Measurements from ENCODE around the gene PTPRN2. TPM values are rescaled to one million over a fixed set of nuclear protein-coding genes. Genes with fewer than 3 reads are reported as not detected.
"Not testable (repeated sequence)": the region's sequence is repeated elsewhere in the genome, so short reads cannot be mapped to it uniquely, and the experiment has no call there.

Gene PTPRN2
- total RNA-seq, 1 experiment from 2014 or later: 1.7 TPM

- no peak for DNase-seq
- Histone ChIP-seq H3K9me3 (ENCODE audit: low read length) (no peaks in the 10 kb centered on the region), H3K27ac (ENCODE audit: low read length) (no peak overlapping the region), H3K4me1 (ENCODE audit: low read length) (no peaks in the 10 kb centered on the region), H4K20me1 (ENCODE audit: insufficient read depth, low read depth, low read length) (no peaks in the 10 kb centered on the region), H3K27me3 (ENCODE audit: low read length) (no peaks in the 10 kb centered on the region; the same call in 1 of the 2 replicates), H3K9me2 (replicated peaks; ENCODE audit: insufficient read depth, low read length) (no peaks in the 10 kb centered on the region), H2AFZ (ENCODE audit: low read length) (no peak overlapping the region), H3K36me3 (ENCODE audit: insufficient read depth, low read length) (no peaks in the 10 kb centered on the region), H3K4me2 (ENCODE audit: low read depth, low read length, poor library complexity, severe bottlenecking) (no peak overlapping the region), H3K9ac (ENCODE audit: low read length) (no peak overlapping the region), H3K4me3 (ENCODE audit: low read length) (no peak overlapping the region), H3K79me2 (ENCODE audit: low read length) (no peaks in the 10 kb centered on the region)
Observed at GRCh38 chr7:158255156-158255555, 332.5 kb downstream of the PTPRN2 start.

DNA sequence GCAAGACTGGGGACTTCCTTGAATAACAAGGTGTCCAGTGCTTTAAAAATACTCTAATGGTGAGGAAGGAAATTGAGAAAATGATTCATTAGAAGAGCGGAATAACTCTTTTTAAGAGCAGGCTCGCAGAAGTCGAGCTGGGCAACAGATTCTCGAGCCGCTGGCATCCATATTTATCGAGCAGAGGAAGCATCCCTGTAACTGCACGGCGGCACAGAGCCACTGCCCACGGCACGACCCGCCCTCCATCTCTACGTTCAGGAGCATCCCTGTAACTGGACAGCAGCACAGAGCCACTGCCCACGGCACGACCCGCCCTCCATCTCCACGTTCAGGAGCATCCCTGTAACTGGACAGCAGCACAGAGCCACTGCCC lies 334.0 kb downstream of the PTPRN2 start:
- H3K4me1 ChIP-seq (ENCODE audit: low read length); H3K9me2 ChIP-seq (replicated peaks; ENCODE audit: insufficient read depth, low read length); H3K27me3 ChIP-seq (ENCODE audit: low read length); H3K79me2 ChIP-seq (ENCODE audit: low read length); H3K9me3 ChIP-seq (ENCODE audit: low read length); H2AFZ ChIP-seq (ENCODE audit: low read length); H3K4me3 ChIP-seq (ENCODE audit: low read length); DNase-seq; H3K9ac ChIP-seq (ENCODE audit: low read length); H3K4me2 ChIP-seq (ENCODE audit: low read depth, low read length, poor library complexity, severe bottlenecking); H4K20me1 ChIP-seq (ENCODE audit: insufficient read depth, low read depth, low read length); H3K27ac ChIP-seq (ENCODE audit: low read length); H3K36me3 ChIP-seq (ENCODE audit: insufficient read depth, low read length): not testable (repeated sequence)

DNA sequence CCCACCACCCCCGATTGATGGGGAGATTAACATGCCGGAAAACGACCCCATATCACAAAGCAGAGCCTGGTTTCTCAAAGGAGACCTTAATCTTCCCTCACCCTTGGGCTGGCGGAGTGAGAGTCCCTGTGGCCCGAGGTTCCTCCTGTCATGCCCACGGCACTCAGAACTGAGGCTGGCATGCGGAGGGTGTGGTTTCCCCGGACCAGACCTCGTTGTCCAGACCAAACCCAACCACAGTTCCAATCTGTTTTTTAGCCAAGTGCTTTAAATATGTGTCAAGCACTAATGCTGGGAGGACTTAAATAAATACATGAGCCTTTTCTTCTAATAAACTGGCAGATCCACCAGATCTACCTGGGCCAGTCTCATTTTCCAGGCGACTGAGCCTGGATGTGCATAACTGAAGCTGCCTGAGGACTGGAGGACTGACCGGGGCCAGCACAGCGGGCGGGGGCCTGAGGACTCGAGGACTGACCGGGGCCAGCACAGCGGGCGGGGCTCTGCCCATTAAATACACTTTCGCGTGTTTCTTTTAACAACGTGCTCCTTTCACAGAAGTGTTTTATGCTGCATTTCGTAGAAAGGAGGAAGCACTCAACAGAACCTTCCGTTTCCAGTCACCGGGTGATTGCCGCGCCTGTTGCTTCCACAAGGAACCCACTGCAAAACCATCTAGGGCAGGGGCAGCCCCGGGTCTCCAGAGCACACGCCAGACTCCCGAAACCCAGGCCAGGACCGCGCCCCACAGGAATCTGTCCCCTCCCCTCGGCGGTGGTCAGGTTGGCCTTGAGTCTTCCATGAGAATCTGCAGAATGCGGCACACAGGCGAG lies 334.6 kb downstream of the PTPRN2 start:
- no peaks in the 10 kb centered on the region for H3K4me1 ChIP-seq (ENCODE audit: low read length)
- no peaks in the 10 kb centered on the region for H4K20me1 ChIP-seq (ENCODE audit: insufficient read depth, low read depth, low read length)
- no peaks in the 10 kb centered on the region for H3K79me2 ChIP-seq (ENCODE audit: low read length)
- no peaks in the 10 kb centered on the region; the same call in 1 of the 2 replicates for H3K27me3 ChIP-seq (ENCODE audit: low read length)
- no peak overlapping the region for H2AFZ ChIP-seq (ENCODE audit: low read length)
- H3K9ac ChIP-seq (ENCODE audit: low read length): no peak overlapping the region
- H3K27ac ChIP-seq (ENCODE audit: low read length): no peak overlapping the region
- no peak overlapping the region for H3K4me2 ChIP-seq (ENCODE audit: low read depth, low read length, poor library complexity, severe bottlenecking)
- H3K9me2 ChIP-seq (replicated peaks; ENCODE audit: insufficient read depth, low read length): no peaks in the 10 kb centered on the region
- no peaks in the 10 kb centered on the region for H3K36me3 ChIP-seq (ENCODE audit: insufficient read depth, low read length)
- peaks cover 8% of the 10 kb centered on the region for H3K9me3 ChIP-seq (ENCODE audit: low read length)
- no peak for DNase-seq
- H3K4me3 ChIP-seq (ENCODE audit: low read length): no peak overlapping the region

DNA sequence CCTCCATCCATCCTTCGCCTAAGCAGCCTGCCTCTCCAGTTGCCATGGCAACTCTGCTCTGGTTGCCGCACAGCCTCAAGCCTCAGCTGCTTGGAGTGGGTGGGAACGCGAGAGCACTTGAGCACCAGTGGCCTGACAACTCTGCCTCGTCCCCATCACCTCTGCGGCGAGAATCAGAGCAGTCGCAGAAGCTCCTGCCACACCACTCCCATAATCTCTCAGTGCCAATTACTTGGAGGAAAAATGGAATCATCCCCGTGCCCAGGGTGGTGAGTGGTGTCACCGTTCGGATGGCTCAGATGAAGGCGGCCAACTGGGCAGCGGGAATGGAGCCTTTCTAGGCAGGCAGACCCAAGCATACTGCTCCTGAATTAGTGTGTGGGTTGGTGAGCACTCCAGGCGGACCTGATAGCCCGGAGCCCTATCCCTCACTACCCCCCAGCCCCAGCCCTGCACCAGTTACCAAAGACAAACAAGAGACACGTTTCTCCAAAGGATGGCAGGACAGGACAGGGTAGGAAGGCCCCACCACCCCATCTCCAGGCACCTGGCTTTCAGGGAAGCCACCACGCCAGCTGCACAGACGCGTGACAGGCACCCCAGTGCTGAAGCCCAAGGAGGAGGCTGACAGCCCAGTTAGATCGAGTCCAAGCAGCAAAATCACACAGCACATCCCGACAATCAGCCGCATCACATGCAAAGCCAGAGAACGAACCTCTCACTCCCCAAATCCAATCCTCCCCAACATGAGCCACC lies 335.4 kb downstream of the PTPRN2 start:
- peaks cover 8% of the 10 kb centered on the region for H3K9me3 ChIP-seq (ENCODE audit: low read length)
- H3K36me3 ChIP-seq (ENCODE audit: insufficient read depth, low read length): no peaks in the 10 kb centered on the region
- no peaks in the 10 kb centered on the region for H4K20me1 ChIP-seq (ENCODE audit: insufficient read depth, low read depth, low read length)
- H3K4me2 ChIP-seq (ENCODE audit: low read depth, low read length, poor library complexity, severe bottlenecking): no peak overlapping the region
- no peaks in the 10 kb centered on the region for H3K79me2 ChIP-seq (ENCODE audit: low read length)
- H3K4me3 ChIP-seq (ENCODE audit: low read length): no peak overlapping the region
- H3K27me3 ChIP-seq (ENCODE audit: low read length): no peaks in the 10 kb centered on the region; the same call in 1 of the 2 replicates
- no peaks in the 10 kb centered on the region for H3K9me2 ChIP-seq (replicated peaks; ENCODE audit: insufficient read depth, low read length)
- H3K9ac ChIP-seq (ENCODE audit: low read length): no peak overlapping the region
- H3K4me1 ChIP-seq (ENCODE audit: low read length): no peaks in the 10 kb centered on the region
- H3K27ac ChIP-seq (ENCODE audit: low read length): no peak overlapping the region
- no peak for DNase-seq
- H2AFZ ChIP-seq (ENCODE audit: low read length): no peak overlapping the region

GRCh38 chr7:158251061-158251965 lies 336.3 kb downstream of the PTPRN2 start:
- Histone ChIP-seq H3K79me2 (ENCODE audit: low read length) (no peaks in the 10 kb centered on the region), H3K4me3 (ENCODE audit: low read length) (no peak overlapping the region), H3K36me3 (ENCODE audit: insufficient read depth, low read length) (no peaks in the 10 kb centered on the region), H3K4me2 (ENCODE audit: low read depth, low read length, poor library complexity, severe bottlenecking) (no peak overlapping the region), H4K20me1 (ENCODE audit: insufficient read depth, low read depth, low read length) (no peaks in the 10 kb centered on the region), H2AFZ (ENCODE audit: low read length) (no peak overlapping the region), H3K9me2 (replicated peaks; ENCODE audit: insufficient read depth, low read length) (no peaks in the 10 kb centered on the region), H3K4me1 (ENCODE audit: low read length) (no peaks in the 10 kb centered on the region), H3K27ac (ENCODE audit: low read length) (no peak overlapping the region), H3K9me3 (ENCODE audit: low read length) (peaks cover 8% of the 10 kb centered on the region), H3K27me3 (ENCODE audit: low read length) (no peaks in the 10 kb centered on the region; the same call in 1 of the 2 replicates), H3K9ac (ENCODE audit: low read length) (no peak overlapping the region)
- DNase-seq: no peak

- no peaks in the 10 kb centered on the region for H3K36me3 ChIP-seq (ENCODE audit: insufficient read depth, low read length)
- no peaks in the 10 kb centered on the region for H3K4me1 ChIP-seq (ENCODE audit: low read length)
- peaks cover 8% of the 10 kb centered on the region for H3K9me3 ChIP-seq (ENCODE audit: low read length)
- no peaks in the 10 kb centered on the region for H3K9me2 ChIP-seq (replicated peaks; ENCODE audit: insufficient read depth, low read length)
- H2AFZ ChIP-seq (ENCODE audit: low read length): no peak overlapping the region
- no peak for DNase-seq
- no peaks in the 10 kb centered on the region for H3K79me2 ChIP-seq (ENCODE audit: low read length)
- H3K9ac ChIP-seq (ENCODE audit: low read length): no peak overlapping the region
- H3K4me2 ChIP-seq (ENCODE audit: low read depth, low read length, poor library complexity, severe bottlenecking): no peak overlapping the region
- no peak overlapping the region for H3K27ac ChIP-seq (ENCODE audit: low read length)
- H3K4me3 ChIP-seq (ENCODE audit: low read length): no peak overlapping the region
- H3K27me3 ChIP-seq (ENCODE audit: low read length): no peaks in the 10 kb centered on the region; the same call in 1 of the 2 replicates
- no peaks in the 10 kb centered on the region for H4K20me1 ChIP-seq (ENCODE audit: insufficient read depth, low read depth, low read length)
Observed at GRCh38 chr7:158249692-158250091, 337.9 kb downstream of the PTPRN2 start.

DNA sequence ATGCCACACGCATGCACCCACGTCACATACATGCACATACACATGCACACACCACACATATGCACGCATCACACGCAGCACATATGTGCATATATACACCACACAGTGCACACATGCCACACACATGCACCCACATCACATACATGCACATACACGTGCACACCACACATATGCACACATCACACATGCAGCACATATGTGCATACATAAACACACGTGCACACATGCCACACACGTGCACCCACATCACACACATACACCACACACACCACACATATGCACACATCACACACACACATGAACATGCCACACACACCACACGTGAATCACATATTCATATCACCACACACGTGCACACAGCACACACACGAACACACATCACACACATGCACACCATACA lies 338.8 kb downstream of the PTPRN2 start:
- no peak overlapping the region for H2AFZ ChIP-seq (ENCODE audit: low read length)
- no peak overlapping the region for H3K4me3 ChIP-seq (ENCODE audit: low read length)
- no peaks in the 10 kb centered on the region for H3K9me2 ChIP-seq (replicated peaks; ENCODE audit: insufficient read depth, low read length)
- DNase-seq: no peak
- no peak overlapping the region for H3K9ac ChIP-seq (ENCODE audit: low read length)
- H3K9me3 ChIP-seq (ENCODE audit: low read length): peaks cover 8% of the 10 kb centered on the region
- no peaks in the 10 kb centered on the region for H3K4me1 ChIP-seq (ENCODE audit: low read length)
- H3K79me2 ChIP-seq (ENCODE audit: low read length): no peaks in the 10 kb centered on the region
- no peaks in the 10 kb centered on the region for H3K36me3 ChIP-seq (ENCODE audit: insufficient read depth, low read length)
- no peaks in the 10 kb centered on the region; the same call in 1 of the 2 replicates for H3K27me3 ChIP-seq (ENCODE audit: low read length)
- no peak overlapping the region for H3K4me2 ChIP-seq (ENCODE audit: low read depth, low read length, poor library complexity, severe bottlenecking)
- no peak overlapping the region for H3K27ac ChIP-seq (ENCODE audit: low read length)
- H4K20me1 ChIP-seq (ENCODE audit: insufficient read depth, low read depth, low read length): no peaks in the 10 kb centered on the region
